ENCODE measurements around the gene PHACTR3. TPM values are rescaled to one million over a fixed set of nuclear protein-coding genes. Genes with fewer than 3 reads are reported as not detected.

The PHACTR3 gene
- total RNA-seq, 2 donors from 2014 or later, result 0.34 TPM; not detected in 1

GRCh38 chr20:59683181-59683580 is 78.8 kb downstream of the PHACTR3 start:
- Histone ChIP-seq H3K27me3 (replicated peaks; ENCODE audit: insufficient read depth) (peaks cover under 1% of the 10 kb centered on the region), H3K27ac (no peak overlapping the region), H3K4me1 (replicated peaks) (no peaks in the 10 kb centered on the region), H3K4me3 (no peak overlapping the region), H3K9me3 (no peaks in the 10 kb centered on the region), H3K36me3 (no peaks in the 10 kb centered on the region)
- TF ChIP-seq POLR2AphosphoS5 (IDR thresholded peaks at IDR 0.05) (no peak), CTCF (IDR thresholded peaks at IDR 0.05) (no peak), POLR2A (IDR thresholded peaks at IDR 0.05) (no peak)
- 94% methylated on average over 7 of the region's 7 CpGs for WGBS
- intact Hi-C loops (cut with DNase I), result no loop called here
- DNase-seq (ENCODE audit: low spot score), result no peak

- WGBS, result 88% methylated on average over 9 of the region's 9 CpGs
- no peak overlapping the region for H3K4me3 ChIP-seq
- H3K27ac ChIP-seq, result no peak overlapping the region
- TF ChIP-seq POLR2A (IDR thresholded peaks at IDR 0.05) (no peak), CTCF (IDR thresholded peaks at IDR 0.05) (no peak), POLR2AphosphoS5 (IDR thresholded peaks at IDR 0.05) (no peak)
- no peaks in the 10 kb centered on the region for H3K4me1 ChIP-seq (replicated peaks)
- H3K27me3 ChIP-seq (replicated peaks; ENCODE audit: insufficient read depth), result no peaks in the 10 kb centered on the region
- intact Hi-C loops (cut with DNase I), result no loop called here
- no peaks in the 10 kb centered on the region for H3K36me3 ChIP-seq
- no peaks in the 10 kb centered on the region for H3K9me3 ChIP-seq
- no peak for DNase-seq (ENCODE audit: low spot score)
These were observed 80.4 kb downstream of the PHACTR3 start for GRCh38 chr20:59684685-59685242.

GRCh38 chr20:59686404-59687346 is 82.3 kb downstream of the PHACTR3 start:
- Histone ChIP-seq H3K4me3 (no peak overlapping the region), H3K27me3 (replicated peaks; ENCODE audit: insufficient read depth) (no peaks in the 10 kb centered on the region), H3K36me3 (no peaks in the 10 kb centered on the region), H3K9me3 (no peaks in the 10 kb centered on the region), H3K4me1 (replicated peaks) (no peaks in the 10 kb centered on the region), H3K27ac (no peak overlapping the region)
- intact Hi-C loops (cut with DNase I), result no loop called here
- TF ChIP-seq POLR2AphosphoS5 (IDR thresholded peaks at IDR 0.05) (no peak), CTCF (IDR thresholded peaks at IDR 0.05) (no peak), POLR2A (IDR thresholded peaks at IDR 0.05) (no peak)
- DNase-seq (ENCODE audit: low spot score), result no peak
- 92% methylated on average over 7 of the region's 7 CpGs for WGBS

DNA sequence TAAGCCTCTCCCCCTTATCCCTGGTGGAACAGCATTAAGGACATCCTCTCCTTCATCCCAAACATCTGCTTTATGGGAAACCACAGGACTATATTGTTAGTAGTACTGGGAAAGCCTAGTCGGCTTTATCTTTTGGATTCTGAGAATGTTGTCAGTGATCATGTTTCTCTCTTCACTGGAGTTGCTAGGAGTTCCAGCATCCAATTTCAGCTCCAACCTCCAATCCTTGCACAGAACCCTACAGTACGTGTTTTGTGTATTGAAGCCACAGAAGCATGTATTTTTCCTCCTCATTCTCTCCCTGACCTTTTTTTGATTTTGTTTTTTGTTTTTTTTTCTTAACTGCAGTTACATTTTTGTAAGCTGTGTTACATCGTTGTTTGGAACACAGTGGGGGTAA is 84.0 kb downstream of the PHACTR3 start:
- H3K27me3 ChIP-seq (replicated peaks; ENCODE audit: insufficient read depth), result no peaks in the 10 kb centered on the region
- WGBS, result 54% methylated on average over 3 of the region's 3 CpGs
- H3K4me1 ChIP-seq (replicated peaks), result no peaks in the 10 kb centered on the region
- no peaks in the 10 kb centered on the region for H3K9me3 ChIP-seq
- no peak overlapping the region for H3K4me3 ChIP-seq
- no peak overlapping the region for H3K27ac ChIP-seq
- DNase-seq (ENCODE audit: low spot score), result no peak
- intact Hi-C loops (cut with DNase I), result no loop called here
- no peaks in the 10 kb centered on the region for H3K36me3 ChIP-seq
- TF ChIP-seq POLR2A (IDR thresholded peaks at IDR 0.05) (no peak), POLR2AphosphoS5 (IDR thresholded peaks at IDR 0.05) (no peak), CTCF (IDR thresholded peaks at IDR 0.05) (no peak)

Measured in prostate gland (tissue), 2 donors.